MM.1S (cell line): ENCODE results near the gene PNMA1.
"Not testable (repeated sequence)": the region's sequence is repeated elsewhere in the genome, so short reads cannot be mapped to it uniquely, and the experiment has no call there.

Experiments
- DNase-seq: peaks from one replicate; pipeline ENCODE4 v3.0.0-alpha.2; 2015
- H2AFZ ChIP-seq: fragments of 300-600 bp; sonication (generic); 2 replicates; pipeline ENCODE4 v1.6.0; 2016; ENCODE audit warnings: antibody characterized with exemption, low read length
- H3F3A ChIP-seq: fragments of 300-600 bp; sonication (generic); 2 replicates; pipeline ENCODE4 v1.6.1; 2016; ENCODE audit warnings: mild to moderate bottlenecking, antibody characterized with exemption, low read length, moderate library complexity, mixed read lengths; ENCODE audit not compliant: insufficient read depth
- H3K27ac ChIP-seq: fragments of 300-600 bp; sonication (generic); 2 replicates; pipeline ENCODE4 v1.5.1; 2016; ENCODE audit warnings: mild to moderate bottlenecking, low read length
- H3K27me3 ChIP-seq: fragments of 300-600 bp; sonication (generic); replicated peaks from 2 replicates; pipeline ENCODE4 v1.6.0; 2016; ENCODE audit warnings: low read length; ENCODE audit not compliant: insufficient read depth
- H3K36me3 ChIP-seq: fragments of 300-600 bp; sonication (generic); replicated peaks from 2 replicates; pipeline ENCODE4 v1.6.1; 2016; ENCODE audit warnings: mild to moderate bottlenecking, low read length, mixed read lengths; ENCODE audit not compliant: insufficient read depth
- H3K4me1 ChIP-seq: fragments of 300-600 bp; sonication (generic); 2 replicates; pipeline ENCODE4 v1.6.1; 2016; ENCODE audit warnings: low read length, mixed read lengths
- H3K4me2 ChIP-seq: fragments of 300-600 bp; sonication (generic); 2 replicates; pipeline ENCODE4 v1.6.0; 2016; ENCODE audit warnings: low read depth, low read length
- H3K4me3 ChIP-seq: fragments of 300-600 bp; sonication (generic); 2 replicates; pipeline ENCODE4 v1.5.1; 2016; ENCODE audit warnings: low read length, mixed read lengths
- H3K79me2 ChIP-seq: fragments of 300-600 bp; sonication (generic); 2 replicates; pipeline ENCODE4 v1.6.1; 2016; ENCODE audit warnings: mixed run types, low read length, mixed read lengths
- H3K9ac ChIP-seq: fragments of 300-600 bp; sonication (generic); 2 replicates; pipeline ENCODE4 v1.6.1; 2016; ENCODE audit warnings: low read length, mixed read lengths
- H3K9me2 ChIP-seq: fragments of 300-600 bp; sonication (generic); replicated peaks from 2 replicates; pipeline ENCODE4 v1.6.1; 2016; ENCODE audit warnings: mild to moderate bottlenecking, low read length, mixed read lengths; ENCODE audit not compliant: insufficient read depth
- H3K9me3 ChIP-seq: fragments of 300-600 bp; sonication (generic); replicated peaks from 2 replicates; pipeline ENCODE4 v1.6.1; 2016; ENCODE audit warnings: mild to moderate bottlenecking, low read length, mixed read lengths; ENCODE audit not compliant: insufficient read depth
- H4K20me1 ChIP-seq: fragments of 300-600 bp; sonication (generic); 2 replicates; pipeline ENCODE4 v1.6.1; 2016; ENCODE audit warnings: mild to moderate bottlenecking, low read length, moderate library complexity, mixed read lengths; ENCODE audit not compliant: insufficient read depth
- CTCF ChIP-seq: fragments of 300-600 bp; sonication (generic); IDR thresholded peaks from 2 replicates; pipeline ENCODE4 v1.5.1; 2016; ENCODE audit warnings: antibody characterized with exemption, low read length, mixed read lengths
- EZH2 ChIP-seq: fragments of 300-600 bp; sonication (generic); optimal IDR thresholded peaks from 2 replicates; pipeline ENCODE3; 2017; ENCODE audit warnings: low read depth, mild to moderate bottlenecking, antibody characterized with exemption, low read length, mixed read lengths
- EZH2phosphoT487 ChIP-seq: fragments of 300-600 bp; sonication (generic); IDR thresholded peaks from 2 replicates; pipeline ENCODE4 v1.6.1; 2018; ENCODE audit warnings: antibody characterized with exemption, low read length

Gene PNMA1

GRCh38 chr14:73709904-73710469 is 4.2 kb downstream of the PNMA1 start:
- Histone ChIP-seq H2AFZ (no peak overlapping the region), H3K36me3 (no peaks in the 10 kb centered on the region), H3K4me3 (no peak overlapping the region), H3K9me3 (no peaks in the 10 kb centered on the region), H3K9me2 (no peaks in the 10 kb centered on the region), H4K20me1 (no peaks in the 10 kb centered on the region), H3K4me2 (no peak overlapping the region), H3K4me1 (peaks cover 4% of the 10 kb centered on the region; the same call in 1 of the 2 replicates), H3F3A (no peaks in the 10 kb centered on the region), H3K79me2 (no peaks in the 10 kb centered on the region), H3K27me3 (no peaks in the 10 kb centered on the region), H3K27ac (no peak overlapping the region), H3K9ac (no peak overlapping the region)
- TF ChIP-seq EZH2 (no peak), EZH2phosphoT487 (no peak), CTCF (no peak)
- no peak for DNase-seq

GRCh38 chr14:73708076-73708475 is 6.1 kb downstream of the PNMA1 start:
- H3K4me3 ChIP-seq, H3K27ac ChIP-seq, H3F3A ChIP-seq, H3K9me2 ChIP-seq, H4K20me1 ChIP-seq, H3K4me2 ChIP-seq, H3K4me1 ChIP-seq, DNase-seq, H3K9ac ChIP-seq, H3K36me3 ChIP-seq, H3K27me3 ChIP-seq, H3K79me2 ChIP-seq, H2AFZ ChIP-seq, H3K9me3 ChIP-seq: not testable (repeated sequence)

- no peaks in the 10 kb centered on the region for H3K79me2 ChIP-seq
- H3K4me2 ChIP-seq, result no peak overlapping the region
- no peak for TF ChIP-seq EZH2
- no peak for TF ChIP-seq EZH2phosphoT487
- TF ChIP-seq CTCF, result no peak
Observed at GRCh38 chr14:73700325-73700724, 13.9 kb downstream of the PNMA1 start.

GRCh38 chr14:73696466-73697400 is 17.5 kb downstream of the PNMA1 start:
- no peak overlapping the region for H3K9ac ChIP-seq
- no peak for DNase-seq
- H3K27me3 ChIP-seq, result no peaks in the 10 kb centered on the region
- no peak overlapping the region for H3K4me3 ChIP-seq
- H3K9me2 ChIP-seq, result no peaks in the 10 kb centered on the region
- H4K20me1 ChIP-seq, result no peaks in the 10 kb centered on the region
- no peaks in the 10 kb centered on the region for H3K9me3 ChIP-seq
- no peak overlapping the region for H3K4me2 ChIP-seq
- TF ChIP-seq EZH2, result no peak
- H3K4me1 ChIP-seq, result no peaks in the 10 kb centered on the region
- H2AFZ ChIP-seq, result no peak overlapping the region
- H3K27ac ChIP-seq, result no peak overlapping the region
- H3K79me2 ChIP-seq, result no peaks in the 10 kb centered on the region
- H3K36me3 ChIP-seq, result no peaks in the 10 kb centered on the region
- H3F3A ChIP-seq, result no peaks in the 10 kb centered on the region

More at GRCh38 chr14:73700325-73700724, 13.9 kb downstream of the PNMA1 start:
- Histone ChIP-seq H3K36me3 (no peaks in the 10 kb centered on the region), H3F3A (no peaks in the 10 kb centered on the region), H4K20me1 (no peaks in the 10 kb centered on the region), H3K4me3 (no peak overlapping the region), H3K9ac (no peak overlapping the region), H3K9me3 (no peaks in the 10 kb centered on the region), H3K27ac (no peak overlapping the region), H3K9me2 (no peaks in the 10 kb centered on the region), H3K27me3 (no peaks in the 10 kb centered on the region), H2AFZ (no peak overlapping the region), H3K4me1 (no peaks in the 10 kb centered on the region)
- no peak for DNase-seq
